Measurements from ENCODE around the gene PBX1. TPM values are rescaled to one million over a fixed set of nuclear protein-coding genes. Genes with fewer than 3 reads are reported as not detected.

The PBX1 gene
- total and polyA plus RNA-seq, 4 donors, result 2.2 to 17.3 (median 5.1) TPM

GRCh38 chr1:164806531-164806930, 247.5 kb downstream of the PBX1 start:
- Histone ChIP-seq H3K9ac (ENCODE audit: low read depth in 1 of 2, low read length in 2 of 2) (no peak overlapping the region), H3K4me1 (ENCODE audit: control insufficient read depth in 4 of 4, insufficient read depth in 4 of 4, low read length in 3 of 4) (peaks cover 0 to 6% (median 1%) of the 10 kb centered on the region in 4 donors), H3K4me3 (ENCODE audit: low read depth in 1 of 3, low read length in 3 of 3) (no peak overlapping the region), H3K36me3 (ENCODE audit: control insufficient read depth in 4 of 4, insufficient read depth in 3 of 4, low read depth in 1 of 4, low read length in 3 of 4) (no peaks in the 10 kb centered on the region), H3K27me3 (ENCODE audit: control insufficient read depth in 4 of 4, insufficient read depth in 4 of 4, low read length in 3 of 4) (no peaks in the 10 kb centered on the region), H3K9me3 (ENCODE audit: control insufficient read depth in 4 of 4, low read length in 3 of 4) (no peaks in the 10 kb centered on the region), H3K27ac (ENCODE audit: low read depth in 1 of 2, low read length in 2 of 2) (no peak overlapping the region)
- WGBS, result 69% methylated on average over 6 of the region's 6 CpGs
- DNase-seq (ENCODE audit: low spot score), result no peak
- TF ChIP-seq NR2F2 (IDR thresholded peaks at IDR 0.05), result no peak
- TF ChIP-seq EGR1 (IDR thresholded peaks at IDR 0.05; ENCODE audit: low read depth in 2 of 2), result no peak
- no peak for TF ChIP-seq CTCF (IDR thresholded peaks at IDR 0.05; ENCODE audit: low read depth, low read length, missing input control)

GRCh38 chr1:164813776-164814175, 254.8 kb downstream of the PBX1 start:
- H3K4me1 ChIP-seq (ENCODE audit: control insufficient read depth in 4 of 4, insufficient read depth in 4 of 4, low read length in 3 of 4), result no peaks in the 10 kb centered on the region
- no peak for DNase-seq (ENCODE audit: low spot score)
- 91% methylated on average over 1 of the region's 1 CpG for WGBS

GRCh38 chr1:164821648-164822047, 262.7 kb downstream of the PBX1 start:
- Histone ChIP-seq H3K4me3 (ENCODE audit: low read depth in 1 of 3, low read length in 3 of 3) (no peak overlapping the region), H3K36me3 (ENCODE audit: control insufficient read depth in 4 of 4, insufficient read depth in 3 of 4, low read depth in 1 of 4, low read length in 3 of 4) (no peaks in the 10 kb centered on the region), H3K27ac (ENCODE audit: low read depth in 1 of 2, low read length in 2 of 2) (no peak overlapping the region), H3K9ac (ENCODE audit: low read depth in 1 of 2, low read length in 2 of 2) (no peak overlapping the region), H3K27me3 (ENCODE audit: control insufficient read depth in 4 of 4, insufficient read depth in 4 of 4, low read length in 3 of 4) (no peaks in the 10 kb centered on the region), H3K9me3 (ENCODE audit: control insufficient read depth in 4 of 4, low read length in 3 of 4) (no peaks in the 10 kb centered on the region), H3K4me1 (ENCODE audit: control insufficient read depth in 4 of 4, insufficient read depth in 4 of 4, low read length in 3 of 4) (no peaks in the 10 kb centered on the region)
- no peak for DNase-seq (ENCODE audit: low spot score)
- WGBS, result 96% methylated on average over 9 of the region's 9 CpGs
- TF ChIP-seq JUND (IDR thresholded peaks at IDR 0.05) (no peak), SP1 (IDR thresholded peaks at IDR 0.05) (no peak), REST (IDR thresholded peaks at IDR 0.05) (no peak), FOXA2 (IDR thresholded peaks at IDR 0.05) (no peak), YY1 (IDR thresholded peaks at IDR 0.05) (no peak), CTCF (IDR thresholded peaks at IDR 0.05; ENCODE audit: low read depth, low read length, missing input control) (no peak), GABPA (IDR thresholded peaks at IDR 0.05 in 1 of 2, conservative IDR thresholded peaks at IDR 0.05 in 1 of 2) (no peak), FOXA1 (IDR thresholded peaks at IDR 0.05) (no peak), RAD21 (IDR thresholded peaks at IDR 0.05) (no peak), HNF4A (conservative IDR thresholded peaks at IDR 0.05) (no peak), RXRA (IDR thresholded peaks at IDR 0.05) (no peak)

More at GRCh38 chr1:164813776-164814175, 254.8 kb downstream of the PBX1 start:
- Histone ChIP-seq H3K36me3 (ENCODE audit: control insufficient read depth in 4 of 4, insufficient read depth in 3 of 4, low read depth in 1 of 4, low read length in 3 of 4) (no peaks in the 10 kb centered on the region), H3K27me3 (ENCODE audit: control insufficient read depth in 4 of 4, insufficient read depth in 4 of 4, low read length in 3 of 4) (no peaks in the 10 kb centered on the region), H3K9me3 (ENCODE audit: control insufficient read depth in 4 of 4, low read length in 3 of 4) (no peaks in the 10 kb centered on the region), H3K4me3 (ENCODE audit: low read depth in 1 of 3, low read length in 3 of 3) (no peak overlapping the region), H3K27ac (ENCODE audit: low read depth in 1 of 2, low read length in 2 of 2) (no peak overlapping the region), H3K9ac (ENCODE audit: low read depth in 1 of 2, low read length in 2 of 2) (no peak overlapping the region)
- TF ChIP-seq HNF4G (IDR thresholded peaks at IDR 0.05) (no peak), NR2F2 (IDR thresholded peaks at IDR 0.05) (no peak), HNF4A (conservative IDR thresholded peaks at IDR 0.05) (no peak), JUND (IDR thresholded peaks at IDR 0.05) (no peak), SP1 (IDR thresholded peaks at IDR 0.05) (no peak), FOXA1 (IDR thresholded peaks at IDR 0.05) (no peak), ATF3 (IDR thresholded peaks at IDR 0.05) (no peak), ZBTB33 (IDR thresholded peaks at IDR 0.05) (no peak), TAF1 (conservative IDR thresholded peaks at IDR 0.05) (no peak)
